ENCODE data around the gene ARHGAP24. TPM values are rescaled to one million over a fixed set of nuclear protein-coding genes. Genes with fewer than 3 reads are reported as not detected.

ARHGAP24 gene
- total and polyA plus RNA-seq, 7 donors, result 0.46 to 40.4 (median 23.1) TPM

DNA sequence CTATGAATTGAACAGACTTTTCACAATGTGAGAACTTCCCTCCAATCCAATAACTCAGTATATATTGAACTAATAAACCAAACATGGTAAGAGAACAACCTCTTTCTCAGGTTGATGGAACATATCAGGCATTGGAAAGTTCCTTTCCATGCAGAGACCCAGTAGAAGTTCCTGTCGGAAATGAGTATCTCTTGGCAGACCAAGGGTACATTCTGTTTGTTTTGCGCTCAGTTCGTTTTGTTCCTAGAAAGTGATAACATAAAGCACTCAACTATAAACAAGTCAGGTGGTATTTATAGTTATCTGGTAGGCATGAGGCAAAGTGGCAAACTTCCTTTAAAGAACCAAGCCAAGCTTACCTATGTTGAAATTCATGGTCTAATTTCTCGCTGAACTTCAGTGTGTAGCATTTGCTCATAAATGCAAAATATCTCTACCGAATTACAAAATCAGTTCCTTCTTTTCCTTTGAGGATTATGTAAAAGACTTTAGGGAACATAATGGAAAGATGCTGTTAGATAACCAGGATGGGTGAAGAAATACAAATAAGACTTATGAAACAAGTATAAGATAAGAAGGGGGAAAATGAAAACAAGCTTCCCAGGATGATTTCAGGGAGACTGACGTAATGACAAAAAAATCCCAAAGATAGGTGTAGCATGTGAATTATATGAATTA is 120.3 kb downstream of the ARHGAP24 start:
- Histone ChIP-seq H3K4me1 (no peaks in the 10 kb centered on the region), H3K9me3 (no peaks in the 10 kb centered on the region), H3K27ac (no peak overlapping the region), H3K27me3 (no peaks in the 10 kb centered on the region), H3K4me3 (no peak overlapping the region), H3K36me3 (no peaks in the 10 kb centered on the region)
- intact Hi-C loops (cut with DNase I), result no loop called here
- 27 to 67% methylated on average over 6 of the region's 6 CpGs for WGBS, 2 donors
- TF ChIP-seq EP300 (IDR thresholded peaks at IDR 0.05), result no peak
- TF ChIP-seq POLR2A (IDR thresholded peaks at IDR 0.05), result no peak
- TF ChIP-seq CTCF (IDR thresholded peaks at IDR 0.05), result no peak
- no peak for TF ChIP-seq POLR2AphosphoS5 (IDR thresholded peaks at IDR 0.05)
- DNase-seq, result no peak

GRCh38 chr4:85595796-85596559 is 121.0 kb downstream of the ARHGAP24 start:
- no peak for DNase-seq
- Histone ChIP-seq H3K4me3 (no peak overlapping the region), H3K27me3 (no peaks in the 10 kb centered on the region), H3K9me3 (no peaks in the 10 kb centered on the region), H3K4me1 (no peaks in the 10 kb centered on the region), H3K27ac (no peak overlapping the region), H3K36me3 (no peaks in the 10 kb centered on the region)
- TF ChIP-seq POLR2AphosphoS5 (IDR thresholded peaks at IDR 0.05), result no peak
- TF ChIP-seq POLR2A (IDR thresholded peaks at IDR 0.05), result no peak
- no peak for TF ChIP-seq CTCF (IDR thresholded peaks at IDR 0.05)
- TF ChIP-seq EP300 (IDR thresholded peaks at IDR 0.05), result no peak
- 40 to 73% methylated on average over 1 of the region's 1 CpG for WGBS, 2 donors
- intact Hi-C loops (cut with DNase I), result no loop called here

GRCh38 chr4:85598936-85599335 is 124.0 kb downstream of the ARHGAP24 start:
- WGBS, 2 donors, result 97% methylated on average over 1 of the region's 1 CpG
- H3K36me3 ChIP-seq, result no peaks in the 10 kb centered on the region
- no peaks in the 10 kb centered on the region for H3K4me1 ChIP-seq
- no peak overlapping the region for H3K4me3 ChIP-seq
- TF ChIP-seq CTCF (IDR thresholded peaks at IDR 0.05) (no peak), EP300 (IDR thresholded peaks at IDR 0.05) (no peak), POLR2AphosphoS5 (IDR thresholded peaks at IDR 0.05) (no peak), POLR2A (IDR thresholded peaks at IDR 0.05) (no peak)
- H3K27me3 ChIP-seq, result no peaks in the 10 kb centered on the region
- intact Hi-C loops (cut with DNase I), result no loop called here
- no peak overlapping the region for H3K27ac ChIP-seq
- DNase-seq, result no peak
- no peaks in the 10 kb centered on the region for H3K9me3 ChIP-seq

- TF ChIP-seq EP300 (IDR thresholded peaks at IDR 0.05) (no peak), POLR2AphosphoS5 (IDR thresholded peaks at IDR 0.05) (no peak), POLR2A (IDR thresholded peaks at IDR 0.05) (no peak), CTCF (IDR thresholded peaks at IDR 0.05) (no peak)
- H3K4me1 ChIP-seq, result no peaks in the 10 kb centered on the region
- no peaks in the 10 kb centered on the region for H3K9me3 ChIP-seq
- no peaks in the 10 kb centered on the region for H3K36me3 ChIP-seq
- H3K27ac ChIP-seq, result no peak overlapping the region
- no peaks in the 10 kb centered on the region for H3K27me3 ChIP-seq
- H3K4me3 ChIP-seq, result no peak overlapping the region
- 84 to 88% methylated on average over 4 of the region's 4 CpGs for WGBS, 2 donors
- intact Hi-C loops (cut with DNase I), result no loop called here
- DNase-seq, result no peak
Measured at GRCh38 chr4:85600501-85600900, 125.6 kb downstream of the ARHGAP24 start.
